Vagina (tissue), 2 donors: ENCODE measurements around the gene UCN2. TPM values are rescaled to one million over a fixed set of nuclear protein-coding genes. Genes with fewer than 3 reads are reported as not detected.
A peak's percentile ranks its signal among the peaks of the same experiment; 100 is the strongest.

Source experiments
- DNase-seq, 2 donors: peaks; one replicate each; pipeline ENCODE4 v3.0.0-alpha.2; 2017; ENCODE audit errors: extremely low spot score in 2 of 2
- H3K27ac ChIP-seq: fragments of 200-600 bp; sonication (generic); one replicate; pipeline ENCODE4 v1.5.1; 2019
- H3K27me3 ChIP-seq: fragments of 200-600 bp; sonication (generic); one replicate; pipeline ENCODE4 v1.5.1; 2019
- H3K36me3 ChIP-seq, 2 donors: fragments of 200-600 bp; sonication (generic); one replicate each; pipeline ENCODE4 v1.5.1; 2017 to 2019
- H3K4me1 ChIP-seq: fragments of 200-600 bp; sonication (generic); one replicate; pipeline ENCODE4 v1.5.1; 2019
- H3K4me3 ChIP-seq, 2 donors: fragments of 200-600 bp; sonication (generic); 1 replicate in 1 of 2; 2 replicates in 1 of 2; pipeline ENCODE4 v1.5.1; 2016 to 2019
- H3K9me3 ChIP-seq: fragments of 200-600 bp; sonication (generic); one replicate; pipeline ENCODE4 v1.5.1; 2019
- POLR2A ChIP-seq, 2 donors: fragments of 450-650 bp; IDR thresholded peaks; one replicate each; pipeline ENCODE4 v1.6.1; 2017; ENCODE audit warnings: antibody characterized with exemption in 2 of 2, mild to moderate bottlenecking in 2 of 2, moderate library complexity in 2 of 2
- POLR2AphosphoS5 ChIP-seq, 2 donors: sonication (generic); formaldehyde crosslinking; IDR thresholded peaks; one replicate each; pipeline ENCODE4 v1.9.0; 2017; ENCODE audit warnings: antibody characterized with exemption in 2 of 2, mild to moderate bottlenecking in 2 of 2, low read depth in 1 of 2; ENCODE audit not compliant: insufficient read depth in 1 of 2
- intact Hi-C: fragments of 100-400 bp; cut with DNase I; formaldehyde crosslinking; loops from one replicate; pipeline ENCODE4 v1.15.1; 2023
- total RNA-seq: library from RNA; depleted of rRNA; stranded (reverse); fragments of >200 nt; gene quantifications from one replicate; pipeline ENCODE4 v1.2.3, GENCODE V29; 2016
- TF ChIP-seq, protein P1 (sequence below), 3 experiments: fragments of 450-650 bp in 2 of 3; fragments of 200-600 bp in 1 of 3; sonication (generic) in 1 of 3; IDR thresholded peaks; one replicate each; pipeline ENCODE4 v1.5.1; 2017 to 2019; ENCODE audit warnings: antibody characterized with exemption in 3 of 3, mild to moderate bottlenecking in 2 of 3, moderate library complexity in 2 of 3

The UCN2 gene
- total RNA-seq, 1 donor from 2014 or later: 5.2 TPM

- peak in 1 of 2 donors; percentile 95 for DNase-seq
These were observed 34.9 kb upstream of the UCN2 start for GRCh38 chr3:48598323-48599076.

GRCh38 chr3:48597408-48597800, 33.8 kb upstream of the UCN2 start:
- TF ChIP-seq, protein P1, sequence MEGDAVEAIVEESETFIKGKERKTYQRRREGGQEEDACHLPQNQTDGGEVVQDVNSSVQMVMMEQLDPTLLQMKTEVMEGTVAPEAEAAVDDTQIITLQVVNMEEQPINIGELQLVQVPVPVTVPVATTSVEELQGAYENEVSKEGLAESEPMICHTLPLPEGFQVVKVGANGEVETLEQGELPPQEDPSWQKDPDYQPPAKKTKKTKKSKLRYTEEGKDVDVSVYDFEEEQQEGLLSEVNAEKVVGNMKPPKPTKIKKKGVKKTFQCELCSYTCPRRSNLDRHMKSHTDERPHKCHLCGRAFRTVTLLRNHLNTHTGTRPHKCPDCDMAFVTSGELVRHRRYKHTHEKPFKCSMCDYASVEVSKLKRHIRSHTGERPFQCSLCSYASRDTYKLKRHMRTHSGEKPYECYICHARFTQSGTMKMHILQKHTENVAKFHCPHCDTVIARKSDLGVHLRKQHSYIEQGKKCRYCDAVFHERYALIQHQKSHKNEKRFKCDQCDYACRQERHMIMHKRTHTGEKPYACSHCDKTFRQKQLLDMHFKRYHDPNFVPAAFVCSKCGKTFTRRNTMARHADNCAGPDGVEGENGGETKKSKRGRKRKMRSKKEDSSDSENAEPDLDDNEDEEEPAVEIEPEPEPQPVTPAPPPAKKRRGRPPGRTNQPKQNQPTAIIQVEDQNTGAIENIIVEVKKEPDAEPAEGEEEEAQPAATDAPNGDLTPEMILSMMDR (IDR thresholded peaks at IDR 0.05): no peak
- TF ChIP-seq POLR2A (IDR thresholded peaks at IDR 0.05) (no peak), POLR2AphosphoS5 (IDR thresholded peaks at IDR 0.05; ENCODE audit: insufficient read depth in 1 of 2, low read depth in 1 of 2) (no peak)
- intact Hi-C loops: no loop called here
- Histone ChIP-seq H3K36me3 (peaks cover 0 to 39% of the 10 kb centered on the region in 2 donors), H3K4me1 (peaks cover 85% of the 10 kb centered on the region), H3K9me3 (no peaks in the 10 kb centered on the region), H3K27ac (peak overlapping the region; percentile 94), H3K4me3 (no peak overlapping the region), H3K27me3 (no peaks in the 10 kb centered on the region)
- DNase-seq: no peak

More at GRCh38 chr3:48598323-48599076, 34.9 kb upstream of the UCN2 start:
- Histone ChIP-seq H3K4me1 (peaks cover 78% of the 10 kb centered on the region), H3K4me3 (peak overlapping the region in 1 of 2 donors; percentile 18), H3K27me3 (no peaks in the 10 kb centered on the region), H3K36me3 (peaks cover 0 to 46% of the 10 kb centered on the region in 2 donors), H3K27ac (peak overlapping the region; percentile 94), H3K9me3 (no peaks in the 10 kb centered on the region)
- TF ChIP-seq POLR2A (IDR thresholded peaks at IDR 0.05): no peak
- peak; percentile 35 to 92 for TF ChIP-seq POLR2AphosphoS5 (IDR thresholded peaks at IDR 0.05; ENCODE audit: insufficient read depth in 1 of 2, low read depth in 1 of 2)
- intact Hi-C loops: no loop called here

- Histone ChIP-seq H3K36me3 (peaks cover 0 to 37% of the 10 kb centered on the region in 2 donors), H3K27me3 (no peaks in the 10 kb centered on the region), H3K27ac (peak overlapping the region; percentile 94), H3K9me3 (no peaks in the 10 kb centered on the region), H3K4me1 (peaks cover 85% of the 10 kb centered on the region), H3K4me3 (no peak overlapping the region)
- TF ChIP-seq POLR2A (IDR thresholded peaks at IDR 0.05): no peak
- intact Hi-C loops: no loop called here
- DNase-seq: no peak
These were observed 33.3 kb upstream of the UCN2 start for GRCh38 chr3:48596676-48597407.

- Histone ChIP-seq H3K27me3 (no peaks in the 10 kb centered on the region), H3K4me3 (no peak overlapping the region), H3K9me3 (no peaks in the 10 kb centered on the region), H3K36me3 (peaks cover 0 to 37% of the 10 kb centered on the region in 2 donors), H3K4me1 (peaks cover 84% of the 10 kb centered on the region), H3K27ac (peak overlapping the region; percentile 94)
- DNase-seq: no peak
- TF ChIP-seq, protein P1 (IDR thresholded peaks at IDR 0.05): no peak
- no peak for TF ChIP-seq POLR2A (IDR thresholded peaks at IDR 0.05)
- no peak for TF ChIP-seq POLR2AphosphoS5 (IDR thresholded peaks at IDR 0.05; ENCODE audit: insufficient read depth in 1 of 2, low read depth in 1 of 2)
- intact Hi-C loops: no loop called here
These were observed 32.6 kb upstream of the UCN2 start for GRCh38 chr3:48596157-48596556.

DNA sequence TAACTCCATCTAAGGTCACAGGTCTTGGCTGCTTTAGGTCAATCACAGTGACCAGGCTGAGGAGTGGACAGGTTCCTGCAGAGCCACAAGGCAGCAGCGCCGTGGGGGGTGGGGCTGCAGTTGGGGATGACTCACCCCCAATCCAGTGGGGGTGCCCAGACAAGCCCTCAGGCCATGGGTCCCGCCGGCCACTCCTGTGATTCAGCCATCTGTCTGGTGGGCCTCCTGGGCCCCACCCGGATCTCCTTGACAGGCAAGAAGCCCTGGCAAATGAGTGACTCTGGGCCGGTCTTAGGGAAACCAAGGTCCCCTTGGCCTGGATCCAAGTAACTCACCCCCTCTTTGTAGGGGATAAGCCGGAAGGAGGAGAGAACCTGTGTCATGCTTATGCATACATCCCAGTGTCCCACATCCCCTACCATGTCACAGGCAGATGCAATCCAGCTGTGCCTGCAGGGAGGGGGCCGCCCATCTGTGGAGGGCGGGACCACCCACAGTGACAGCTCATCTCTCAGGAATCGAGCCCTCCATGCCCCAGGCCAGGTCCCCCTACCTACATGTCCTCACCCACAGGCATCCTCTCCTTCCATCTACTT, 32.0 kb upstream of the UCN2 start:
- Histone ChIP-seq H3K27me3 (no peaks in the 10 kb centered on the region), H3K27ac (peak overlapping the region; percentile 94), H3K4me3 (peak overlapping the region; percentile 63 to 68), H3K9me3 (no peaks in the 10 kb centered on the region), H3K4me1 (peaks cover 78% of the 10 kb centered on the region), H3K36me3 (peaks cover 0 to 32% of the 10 kb centered on the region in 2 donors)
- TF ChIP-seq POLR2A (IDR thresholded peaks at IDR 0.05): no peak
- peak; percentile 16 to 68 for TF ChIP-seq POLR2AphosphoS5 (IDR thresholded peaks at IDR 0.05; ENCODE audit: insufficient read depth in 1 of 2, low read depth in 1 of 2)
- TF ChIP-seq, protein P1 (IDR thresholded peaks at IDR 0.05): no peak
- intact Hi-C loops: no loop called here
- DNase-seq: no peak
